Measurements from ENCODE around the gene FOXL1. TPM values are rescaled to one million over a fixed set of nuclear protein-coding genes. Genes with fewer than 3 reads are reported as not detected.

The FOXL1 gene
- total and polyA plus RNA-seq, 4 donors: 0.41 to 2.5 (median 1.4) TPM

GRCh38 chr16:86580791-86581170, 2.4 kb downstream of the FOXL1 start:
- no peak for DNase-seq
- peaks cover 10 to 49% (median 16%) of the 10 kb centered on the region in 3 donors for H3K27me3 ChIP-seq (ENCODE audit: control insufficient read depth in 3 of 3, insufficient read depth in 3 of 3, low read length in 2 of 3)
- no peaks in the 10 kb centered on the region for H3K36me3 ChIP-seq (ENCODE audit: control insufficient read depth in 4 of 4, insufficient read depth in 4 of 4, low read length in 4 of 4)

GRCh38 chr16:86581458-86581857, 3.1 kb downstream of the FOXL1 start:
- Histone ChIP-seq H3K9ac (ENCODE audit: insufficient read depth in 1 of 2, low read length in 2 of 2) (no peak overlapping the region), H3K4me1 (ENCODE audit: control insufficient read depth in 5 of 5, insufficient read depth in 5 of 5, low read length in 5 of 5) (peaks cover 0 to 45% (median 12%) of the 10 kb centered on the region in 5 donors), H3K27me3 (ENCODE audit: control insufficient read depth in 3 of 3, insufficient read depth in 3 of 3, low read length in 2 of 3) (peaks cover 10 to 46% (median 16%) of the 10 kb centered on the region in 3 donors), H3K9me3 (ENCODE audit: control insufficient read depth in 4 of 4, insufficient read depth in 3 of 4, low read length in 3 of 4) (no peaks in the 10 kb centered on the region), H3K36me3 (ENCODE audit: control insufficient read depth in 4 of 4, insufficient read depth in 4 of 4, low read length in 4 of 4) (no peaks in the 10 kb centered on the region), H3K4me3 (no peak overlapping the region), H3K27ac (ENCODE audit: low read depth in 1 of 2, low read length in 1 of 2) (no peak overlapping the region)
- ATAC-seq (ENCODE audit: insufficient read depth, low FRiP score) (no peak), DNase-seq (no peak)
- 74 to 86% methylated on average over 4 of the region's 4 CpGs for WGBS, 2 donors
- no peak for TF ChIP-seq CTCF (IDR thresholded peaks at IDR 0.05; ENCODE audit: control extremely low read depth, extremely low read depth)

More at GRCh38 chr16:86580791-86581170, 2.4 kb downstream of the FOXL1 start:
- H3K9me3 ChIP-seq (ENCODE audit: control insufficient read depth in 4 of 4, insufficient read depth in 3 of 4, low read length in 3 of 4): no peaks in the 10 kb centered on the region
- no peak for ATAC-seq (ENCODE audit: insufficient read depth, low FRiP score)
- 86 to 95% methylated on average over 9 of the region's 9 CpGs for WGBS, 2 donors
- no peak overlapping the region for H3K9ac ChIP-seq (ENCODE audit: insufficient read depth in 1 of 2, low read length in 2 of 2)
- peaks cover 0 to 50% (median 13%) of the 10 kb centered on the region in 5 donors for H3K4me1 ChIP-seq (ENCODE audit: control insufficient read depth in 5 of 5, insufficient read depth in 5 of 5, low read length in 5 of 5)
- no peak for TF ChIP-seq CTCF (IDR thresholded peaks at IDR 0.05; ENCODE audit: control extremely low read depth, extremely low read depth)
- H3K4me3 ChIP-seq: no peak overlapping the region
- H3K27ac ChIP-seq (ENCODE audit: low read depth in 1 of 2, low read length in 1 of 2): no peak overlapping the region

GRCh38 chr16:86584071-86584685, 5.8 kb downstream of the FOXL1 start:
- Histone ChIP-seq H3K27me3 (ENCODE audit: control insufficient read depth in 3 of 3, insufficient read depth in 3 of 3, low read length in 2 of 3) (peaks cover 4 to 31% (median 10%) of the 10 kb centered on the region in 3 donors), H3K9me3 (ENCODE audit: control insufficient read depth in 4 of 4, insufficient read depth in 3 of 4, low read length in 3 of 4) (no peaks in the 10 kb centered on the region), H3K4me1 (ENCODE audit: control insufficient read depth in 5 of 5, insufficient read depth in 5 of 5, low read length in 5 of 5) (peaks cover 0 to 22% (median 2%) of the 10 kb centered on the region in 5 donors), H3K36me3 (ENCODE audit: control insufficient read depth in 4 of 4, insufficient read depth in 4 of 4, low read length in 4 of 4) (no peaks in the 10 kb centered on the region), H3K27ac (ENCODE audit: low read depth in 1 of 2, low read length in 1 of 2) (no peak overlapping the region), H3K9ac (ENCODE audit: insufficient read depth in 1 of 2, low read length in 2 of 2) (no peak overlapping the region), H3K4me3 (no peak overlapping the region)
- no peak for TF ChIP-seq CTCF (IDR thresholded peaks at IDR 0.05; ENCODE audit: control extremely low read depth, extremely low read depth)
- 90 to 94% methylated on average over 6 of the region's 6 CpGs for WGBS, 2 donors
- DNase-seq: no peak
- no peak for ATAC-seq (ENCODE audit: insufficient read depth, low FRiP score)

Data from lung (tissue), 12 donors.